Transverse colon (tissue), 4 donors: ENCODE measurements around the gene ANK3.

Experiments
- CTCF ChIP-seq, 5 experiments: fragments of 200-600 bp in 3 of 5; fragments of 450-650 bp in 2 of 5; sonication (generic) in 3 of 5; IDR thresholded peaks; 1 replicate in 2 of 5; 2 replicates in 3 of 5; pipeline ENCODE4 v1.5.1; 2016 to 2017; ENCODE audit warnings: antibody characterized with exemption in 5 of 5, inconsistent platforms in 3 of 5, mild to moderate bottlenecking in 2 of 5, moderate library complexity in 1 of 5
- EP300 ChIP-seq: sonication (generic); formaldehyde crosslinking; IDR thresholded peaks from one replicate; pipeline ENCODE4 v1.6.1; 2017; ENCODE audit warnings: antibody characterized with exemption, low read depth
- POLR2AphosphoS5 ChIP-seq, 3 donors: sonication (generic); formaldehyde crosslinking; IDR thresholded peaks; one replicate each; pipeline ENCODE4 v1.6.1; 2016; ENCODE audit warnings: antibody characterized with exemption in 3 of 3

- TF ChIP-seq CTCF (IDR thresholded peaks at IDR 0.05) = no peak
- no peak for TF ChIP-seq EP300
- no peak for TF ChIP-seq POLR2AphosphoS5 (IDR thresholded peaks at IDR 0.05)
Measured at GRCh38 chr10:60359066-60359465, 30.6 kb downstream of the ANK3 start.
